ENCODE measurements around the gene MCU.

DNA sequence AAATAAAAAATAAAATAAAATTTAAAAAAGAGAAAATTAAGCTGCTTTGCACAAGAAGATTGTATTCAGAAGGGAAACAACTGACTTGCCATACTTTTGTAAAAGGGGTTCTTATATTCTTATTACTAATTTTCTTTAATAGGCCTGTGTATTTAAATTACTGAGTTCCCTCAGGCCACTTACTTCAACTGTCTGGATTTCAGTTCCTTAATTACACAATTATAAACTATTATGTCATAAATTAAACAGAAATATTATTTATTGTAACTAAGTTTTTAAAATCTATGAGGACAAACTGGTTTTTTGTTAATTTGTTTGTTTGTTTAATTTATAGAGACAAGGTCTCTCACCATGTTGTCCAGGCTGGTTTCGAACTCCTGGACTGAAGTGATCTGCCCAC, 43.6 kb upstream of the MCU start:
- TF ChIP-seq CTCF (IDR thresholded peaks at IDR 0.05) (no peak), POLR2A (IDR thresholded peaks at IDR 0.05) (no peak)

All from testis (tissue), 2 donors.